HG03175 (cell line): ENCODE data around the gene SLC10A7.

Experiments used
- ATAC-seq: cut with Tn5 transposase; IDR thresholded peaks from one replicate; pipeline ENCODE4 v1.9.1; 2021; ENCODE audit warnings: mild to moderate bottlenecking, moderate library complexity; ENCODE audit not compliant: unreplicated experiment

The SLC10A7 gene

DNA sequence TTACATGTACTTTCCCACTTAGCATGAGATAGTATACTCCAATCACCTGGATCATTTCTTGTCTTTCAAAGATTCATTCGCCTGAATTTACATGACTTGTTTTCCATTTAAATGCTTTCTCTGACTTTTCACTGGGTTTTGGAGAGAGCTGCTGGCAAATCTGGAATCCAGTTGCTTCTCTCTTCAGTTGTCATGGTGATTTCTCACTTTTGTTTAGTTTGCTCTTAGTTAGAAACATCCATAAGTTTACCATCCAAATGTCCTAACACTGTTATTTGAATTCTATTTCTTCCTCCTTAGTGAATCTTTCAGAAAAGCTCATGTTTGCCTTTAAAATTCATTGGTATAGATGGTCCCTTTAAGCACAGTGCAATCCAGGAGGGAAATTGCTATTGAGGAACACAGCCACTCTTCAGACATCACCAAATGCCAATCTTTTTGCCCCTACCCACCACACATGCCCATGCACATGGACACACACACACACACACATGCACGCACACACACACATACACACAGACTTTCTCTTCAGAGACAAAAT is 255.7 kb downstream of the SLC10A7 start:
- no peak for ATAC-seq

GRCh38 chr4:146263793-146264192 is 257.9 kb downstream of the SLC10A7 start:
- ATAC-seq: no peak

GRCh38 chr4:146261041-146261440 is 260.7 kb downstream of the SLC10A7 start:
- ATAC-seq: no peak

GRCh38 chr4:146260521-146260920 is 261.2 kb downstream of the SLC10A7 start:
- no peak for ATAC-seq

- no peak for ATAC-seq
These were observed 264.2 kb downstream of the SLC10A7 start for GRCh38 chr4:146257511-146257910.

GRCh38 chr4:146256328-146256727 is 265.4 kb downstream of the SLC10A7 start:
- ATAC-seq: no peak

GRCh38 chr4:146255874-146256273 is 265.9 kb downstream of the SLC10A7 start:
- ATAC-seq: no peak

DNA sequence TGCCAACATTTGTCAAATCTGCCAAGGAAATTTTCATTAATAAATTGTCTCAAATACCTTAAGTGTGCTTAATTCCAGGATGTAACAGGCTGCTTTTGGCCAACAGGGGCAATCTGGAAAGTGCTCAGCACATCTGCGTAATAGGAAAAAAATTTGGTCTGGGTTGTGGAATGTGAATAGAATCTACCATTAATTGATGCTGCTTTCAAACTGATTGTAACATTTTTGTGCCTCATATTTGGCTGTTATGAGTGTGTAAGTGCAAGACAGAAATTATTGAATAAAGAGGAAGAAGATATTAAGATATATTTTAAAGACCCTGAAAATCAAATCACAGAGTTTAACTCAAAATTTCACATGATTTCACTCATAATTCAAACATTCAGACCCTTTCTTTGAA is 266.3 kb downstream of the SLC10A7 start:
- ATAC-seq: no peak

DNA sequence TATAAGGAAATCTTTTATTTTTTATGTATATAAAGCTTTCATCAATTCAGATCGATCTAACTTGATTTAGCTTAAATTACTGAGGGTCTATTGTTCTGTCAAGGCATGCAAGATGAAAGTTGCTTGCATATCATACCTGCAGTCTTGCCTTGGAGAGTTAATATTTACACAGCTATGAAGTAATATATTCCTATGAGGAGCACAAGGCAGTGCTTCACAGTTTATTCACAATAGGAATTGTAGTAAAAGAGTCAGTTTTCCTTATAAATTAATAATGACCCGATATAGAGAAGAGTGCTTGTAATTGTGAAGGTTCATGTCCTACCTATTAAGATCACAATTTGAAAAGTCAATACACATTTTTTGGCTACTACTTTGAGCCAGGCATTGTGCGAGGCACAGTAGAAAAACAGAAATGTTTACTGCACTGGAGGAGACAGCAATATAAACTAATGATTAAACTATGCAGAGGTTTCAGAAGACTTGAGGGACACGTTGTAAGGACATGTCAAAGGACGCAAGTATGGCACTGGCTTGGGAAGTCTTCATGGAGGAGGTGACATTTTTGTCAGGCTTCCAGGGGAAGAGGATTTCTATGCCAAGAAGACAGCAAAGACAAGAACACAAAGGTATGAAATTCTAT is 268.6 kb downstream of the SLC10A7 start:
- ATAC-seq: no peak

DNA sequence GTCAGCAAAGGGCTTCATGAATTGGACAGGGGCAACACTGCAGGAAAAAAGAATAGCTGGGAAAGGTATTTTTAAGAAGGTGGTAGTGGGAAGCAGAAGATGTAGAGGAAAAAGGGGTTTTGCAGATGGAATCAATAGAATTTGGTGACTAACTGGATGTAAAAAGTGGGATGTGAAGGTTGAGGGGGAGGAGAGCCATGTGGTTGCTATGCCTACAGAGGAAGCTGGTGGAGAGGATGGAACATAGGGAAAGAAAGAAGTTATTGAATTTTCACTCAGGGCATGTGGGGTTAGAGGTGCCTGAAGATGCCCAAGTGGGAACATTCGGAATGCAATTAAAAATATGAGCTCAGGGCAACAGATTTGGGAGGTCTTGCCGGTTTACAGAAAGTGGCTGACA is 274.4 kb downstream of the SLC10A7 start:
- no peak for ATAC-seq

DNA sequence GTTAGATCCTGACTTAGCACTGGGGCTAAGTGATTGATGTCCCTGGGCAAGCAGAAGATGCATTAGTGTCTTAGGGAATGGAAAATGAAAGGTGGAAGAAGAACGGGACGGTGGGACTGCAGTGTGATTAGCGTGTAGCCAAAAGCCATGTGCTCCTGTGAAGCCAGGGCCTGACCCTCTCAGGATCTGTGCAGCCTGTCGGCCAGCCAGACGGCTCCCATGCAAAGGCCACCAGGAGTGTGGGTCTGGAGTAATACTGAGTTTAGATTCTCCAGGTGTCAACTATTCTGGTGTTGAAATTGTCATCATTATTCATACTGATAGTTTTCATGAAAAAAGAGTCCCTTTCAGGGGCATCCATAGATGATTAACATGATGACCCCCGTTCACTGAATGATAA is 275.4 kb downstream of the SLC10A7 start:
- ATAC-seq: no peak

DNA sequence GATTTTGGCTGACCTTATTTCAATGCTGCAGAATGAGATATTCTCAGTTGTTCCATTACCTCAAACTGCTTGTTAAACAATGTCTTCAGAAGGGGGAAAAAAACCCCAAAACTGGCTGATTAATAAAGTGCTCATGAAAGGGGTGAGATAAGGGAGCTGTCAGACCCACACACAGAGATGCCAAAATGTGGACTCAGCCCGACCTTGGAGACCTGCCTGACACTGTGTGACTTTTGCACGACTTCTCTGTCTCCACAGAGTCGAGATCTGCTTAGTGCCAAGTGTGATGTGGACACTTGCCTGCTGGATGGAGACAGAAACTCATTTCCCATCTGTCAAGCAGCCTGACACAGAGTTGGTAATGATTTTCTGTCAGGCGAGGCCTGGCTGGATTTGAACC is 275.9 kb downstream of the SLC10A7 start:
- ATAC-seq: no peak

DNA sequence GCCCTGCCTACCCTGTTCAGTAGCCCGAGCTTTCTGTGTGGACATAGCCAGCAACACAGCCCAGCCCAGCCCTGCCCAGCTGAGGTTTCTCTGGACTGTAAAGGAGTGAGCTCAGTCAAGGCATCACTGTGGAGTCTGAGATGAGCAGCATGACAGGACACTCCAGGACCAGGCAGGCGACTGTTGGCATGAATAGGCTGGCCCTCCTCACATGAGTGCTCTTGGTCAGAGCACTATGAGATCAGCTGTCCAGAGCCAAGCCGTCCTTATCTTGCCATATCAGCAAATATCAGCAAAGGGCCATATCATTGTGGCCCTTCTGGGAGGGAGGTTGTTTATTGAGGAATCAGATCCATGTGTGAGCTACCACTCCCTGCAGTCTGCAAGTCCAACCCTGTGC is 276.5 kb downstream of the SLC10A7 start:
- no peak for ATAC-seq

GRCh38 chr4:146244496-146244895 is 277.2 kb downstream of the SLC10A7 start:
- no peak for ATAC-seq

GRCh38 chr4:146243883-146244277 is 277.9 kb downstream of the SLC10A7 start:
- no peak for ATAC-seq

GRCh38 chr4:146243141-146243882 is 278.4 kb downstream of the SLC10A7 start:
- ATAC-seq: peak; percentile 75

GRCh38 chr4:146238107-146238506 is 283.6 kb downstream of the SLC10A7 start:
- ATAC-seq: no peak

DNA sequence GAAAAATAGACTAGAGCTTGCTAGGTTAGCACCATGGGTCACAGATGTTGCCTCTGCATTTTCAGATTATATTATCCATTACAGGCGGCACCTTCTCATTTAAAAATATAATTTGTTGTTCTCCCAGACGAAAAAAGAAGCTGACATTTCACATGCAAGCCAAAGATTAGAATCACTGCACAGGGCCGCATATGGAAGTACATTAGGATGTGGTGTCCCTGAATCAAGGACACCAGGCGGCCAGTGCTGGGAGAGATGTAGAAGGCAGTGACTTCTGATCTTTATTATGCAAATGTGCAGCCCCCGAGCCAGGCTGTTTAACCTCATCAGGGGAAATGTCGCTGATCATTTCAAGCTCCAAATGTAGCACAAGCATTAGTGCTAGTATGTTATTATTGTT is 284.6 kb downstream of the SLC10A7 start:
- ATAC-seq: no peak

DNA sequence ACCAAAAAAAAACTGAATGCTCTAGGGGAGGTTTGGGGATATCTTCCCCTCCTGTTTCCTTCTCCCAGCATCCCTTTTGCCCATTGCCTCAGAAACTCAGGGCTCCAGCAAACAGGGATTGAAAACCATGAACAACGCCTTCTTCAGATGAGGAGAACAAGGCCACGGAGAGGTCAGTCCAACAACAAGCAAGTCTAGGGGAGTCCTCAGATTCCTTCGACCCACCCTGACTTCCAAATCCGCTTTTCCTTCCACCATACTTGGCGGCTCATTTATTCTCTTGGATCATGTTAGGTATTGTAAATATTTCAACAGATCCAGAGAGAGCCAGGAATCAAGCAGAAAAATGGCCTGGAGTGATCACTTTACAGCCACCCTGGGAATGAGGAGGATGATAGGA is 285.5 kb downstream of the SLC10A7 start:
- ATAC-seq: no peak

DNA sequence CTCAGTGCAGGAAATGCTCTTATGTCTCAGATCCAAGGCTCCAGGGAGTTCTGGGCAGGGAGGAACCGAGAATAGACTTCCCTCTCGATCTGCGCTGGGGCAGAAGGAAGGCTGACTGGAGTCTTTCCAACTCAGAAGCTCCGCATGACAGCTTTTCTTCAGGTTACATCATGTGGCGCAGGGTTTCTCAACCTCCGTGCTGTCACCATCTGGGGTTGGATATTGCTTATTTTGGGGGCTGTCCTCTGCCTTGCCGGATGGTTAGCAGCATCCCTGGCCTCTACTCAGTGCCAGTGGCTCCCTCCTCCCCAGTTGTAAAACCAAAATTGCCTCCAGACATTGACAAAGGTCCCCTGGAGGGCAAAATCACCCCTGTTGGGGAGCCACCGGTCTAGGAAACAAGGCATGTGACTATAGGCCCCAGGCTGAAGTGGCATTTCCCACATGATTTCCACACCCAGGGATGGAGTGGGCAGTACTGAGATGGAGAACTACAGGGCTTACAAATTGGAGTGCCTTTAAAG is 286.0 kb downstream of the SLC10A7 start:
- no peak for ATAC-seq

DNA sequence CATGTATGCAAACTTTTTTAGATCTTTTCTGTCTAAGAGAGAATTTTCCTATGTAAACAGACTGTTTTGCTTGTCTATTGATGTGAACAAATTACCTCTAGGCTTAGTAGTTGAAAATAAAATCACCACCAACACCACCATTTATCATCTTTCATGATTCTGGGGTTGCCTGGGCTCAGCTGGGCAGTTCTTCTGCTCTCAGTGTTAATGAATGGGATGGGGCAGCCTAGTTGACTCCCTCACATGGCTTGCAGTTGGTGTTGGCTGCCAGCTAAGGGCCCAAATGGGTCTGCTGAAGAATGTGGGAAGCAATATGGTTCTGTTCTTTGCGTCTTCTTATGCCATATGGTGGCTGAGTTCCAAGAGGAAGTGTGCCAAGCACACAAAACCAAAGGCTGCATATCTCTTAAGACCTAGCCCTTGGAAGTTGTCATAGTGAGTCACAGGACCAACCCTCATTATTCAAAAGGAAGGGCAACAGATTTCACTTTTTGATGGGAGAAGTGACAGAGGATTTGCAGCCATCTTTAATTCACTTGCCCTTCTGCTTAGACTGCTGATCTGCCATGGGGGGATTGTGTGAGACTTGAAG is 289.5 kb downstream of the SLC10A7 start:
- no peak for ATAC-seq

- ATAC-seq: no peak
These were observed 292.3 kb downstream of the SLC10A7 start for GRCh38 chr4:146229406-146229805.
